Caki2 (cell line): ENCODE data around the gene PDE10A. TPM values are rescaled to one million over a fixed set of nuclear protein-coding genes. Genes with fewer than 3 reads are reported as not detected.
A peak's percentile ranks its signal among the peaks of the same experiment; 100 is the strongest.
"Not testable (repeated sequence)": the region's sequence is repeated elsewhere in the genome, so short reads cannot be mapped to it uniquely, and the experiment has no call there.

ENCODE experiments used
- DNase-seq: peaks from one replicate; pipeline ENCODE4 v3.0.0-alpha.2; 2015; ENCODE audit warnings: low read depth
- in situ Hi-C: cut with HindIII; loops from 2 replicates; pipeline ENCODE4 v1.10.0; 2016; ENCODE audit warnings: low sequenced_read_pairs, low pct_unique_long_range_greater_than_20kb, mixed read lengths
- total RNA-seq: library from RNA; depleted of rRNA; stranded (reverse); fragments of >200 nt; shearing (Covaris generic); gene quantifications from 2 replicates; pipeline ENCODE4 v1.2.3, GENCODE V29; 2014; ENCODE audit warnings: low replicate concordance

Gene PDE10A
- total RNA-seq, 1 experiment from 2014 or later = 4.6 TPM

- DNase-seq = no peak
- in situ Hi-C loops = no loop called here
These were observed 182.1 kb downstream of the PDE10A start for GRCh38 chr6:165480916-165481315.

GRCh38 chr6:165478581-165478980, 184.5 kb downstream of the PDE10A start:
- in situ Hi-C loops = no loop called here
- DNase-seq = no peak

DNA sequence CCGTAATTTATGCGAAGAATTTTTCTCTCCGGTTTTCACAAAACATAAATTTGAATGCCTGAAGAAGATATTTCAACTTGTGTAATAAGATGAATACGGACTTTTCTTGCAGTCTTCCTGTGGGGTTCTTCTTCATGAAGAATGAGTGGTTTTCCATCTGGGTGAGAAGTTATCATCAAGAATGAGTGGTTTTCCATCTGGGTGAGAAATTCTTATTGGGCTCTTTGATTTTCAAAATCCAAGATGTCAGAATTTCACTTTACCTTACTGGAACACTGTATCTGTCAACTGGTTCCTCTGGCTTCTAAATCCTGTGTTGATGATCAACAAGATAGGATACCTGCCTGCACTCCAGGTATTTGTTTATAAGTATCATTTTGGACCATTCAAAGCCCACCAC, 193.6 kb downstream of the PDE10A start:
- in situ Hi-C loops = no loop called here
- DNase-seq = no peak

DNA sequence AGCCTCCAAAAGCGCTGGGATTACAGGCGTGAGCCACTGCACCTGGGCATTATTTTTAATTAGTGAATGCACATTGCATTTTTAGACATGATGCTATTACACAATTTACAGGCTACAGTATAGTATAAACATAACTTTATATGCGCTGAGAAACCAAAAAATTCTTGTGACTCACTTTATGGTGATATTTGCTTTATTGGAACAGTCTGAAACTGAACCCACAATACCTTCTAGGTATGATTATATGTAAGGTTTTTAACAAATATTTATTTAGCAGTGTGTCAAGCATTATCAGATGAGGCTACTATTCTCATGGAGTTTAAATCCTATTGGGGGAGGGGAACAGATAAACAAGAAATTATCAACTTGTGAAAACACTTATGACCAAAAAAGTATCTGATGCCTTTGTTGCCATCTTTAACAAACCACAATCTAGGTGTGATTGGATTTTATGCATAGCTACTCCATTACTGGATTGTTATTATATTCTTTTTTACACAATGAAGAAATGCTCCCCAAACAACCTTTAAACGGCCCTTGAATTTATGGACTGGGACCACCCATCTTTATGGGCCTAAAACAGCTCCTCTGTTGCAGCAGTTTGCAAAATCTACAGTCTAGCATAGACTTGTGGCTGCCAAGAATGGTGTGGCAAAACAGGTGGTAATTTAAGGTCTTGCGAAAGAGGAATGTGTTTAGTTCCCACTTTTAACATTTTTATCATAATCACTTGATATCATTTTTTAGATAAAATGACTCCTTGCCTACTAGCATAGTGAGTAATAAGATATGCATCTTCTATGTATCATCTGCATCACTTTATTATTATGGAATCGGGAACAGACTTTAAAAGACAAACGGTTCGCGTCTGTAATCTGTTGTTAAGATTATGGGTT, 194.5 kb downstream of the PDE10A start:
- in situ Hi-C loops = no loop called here
- no peak for DNase-seq

DNA sequence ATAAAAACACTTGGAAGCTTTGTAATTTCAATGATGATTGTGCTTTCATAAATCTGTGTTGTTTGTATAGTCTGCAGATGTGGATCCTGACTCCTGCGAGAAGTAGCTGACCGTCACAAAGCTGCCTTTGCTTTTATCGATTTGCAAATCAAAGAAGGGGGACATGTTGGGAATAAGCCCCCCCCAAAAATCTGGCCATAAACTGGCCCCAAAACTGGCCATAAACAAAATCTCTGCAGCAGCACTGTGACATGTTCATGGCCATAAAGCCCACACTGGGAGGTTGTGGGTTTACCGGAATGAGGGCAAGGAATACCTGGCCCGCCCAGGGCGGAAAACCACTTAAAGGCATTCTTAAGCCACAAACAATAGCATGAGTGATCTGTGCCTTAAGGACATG, 199.5 kb downstream of the PDE10A start:
- DNase-seq, in situ Hi-C loops: not testable (repeated sequence)

GRCh38 chr6:165459605-165460301, 203.3 kb downstream of the PDE10A start:
- DNase-seq, in situ Hi-C loops: not testable (repeated sequence)

GRCh38 chr6:165458134-165458533, 204.9 kb downstream of the PDE10A start:
- no peak for DNase-seq
- in situ Hi-C loops = no loop called here

DNA sequence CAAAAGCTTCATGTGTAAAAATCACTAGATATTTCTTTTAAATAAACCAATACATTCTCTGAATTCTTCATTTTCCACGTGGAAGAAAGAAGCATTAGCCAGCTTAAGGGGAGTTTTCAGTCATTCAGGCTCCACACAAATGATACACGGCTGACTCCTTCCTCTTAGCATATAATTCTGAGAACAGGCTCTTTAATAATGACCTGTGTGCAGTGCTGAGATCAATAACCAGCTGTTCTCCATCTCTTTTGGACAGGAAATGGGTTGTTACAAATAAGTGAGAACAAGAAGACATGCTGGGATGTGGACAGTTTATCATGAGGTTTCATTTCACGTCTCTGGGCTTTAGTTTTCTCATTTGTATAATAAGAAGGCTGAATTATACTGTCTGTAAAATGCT, 206.8 kb downstream of the PDE10A start:
- in situ Hi-C loops = no loop called here
- no peak for DNase-seq

DNA sequence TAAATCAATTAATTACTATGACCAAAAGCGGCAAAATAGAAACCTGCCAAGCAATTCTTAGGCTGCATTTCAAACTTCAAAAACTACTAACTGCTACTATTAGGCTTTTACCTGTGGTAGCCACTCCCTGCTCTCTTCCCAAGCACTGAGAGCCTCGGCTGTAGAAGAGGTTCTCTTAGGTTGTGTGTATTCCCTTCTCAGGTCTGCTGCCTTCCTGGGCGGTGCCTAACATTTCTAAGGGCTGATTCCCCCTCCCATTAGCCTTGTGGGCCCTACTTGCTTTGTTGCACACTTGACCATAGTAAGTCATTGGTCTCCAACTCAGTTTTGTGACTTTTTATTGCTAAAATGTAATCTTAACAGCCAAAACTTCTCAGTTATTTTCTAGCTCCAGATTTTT, 207.6 kb downstream of the PDE10A start:
- in situ Hi-C loops = no loop called here
- DNase-seq = no peak

DNA sequence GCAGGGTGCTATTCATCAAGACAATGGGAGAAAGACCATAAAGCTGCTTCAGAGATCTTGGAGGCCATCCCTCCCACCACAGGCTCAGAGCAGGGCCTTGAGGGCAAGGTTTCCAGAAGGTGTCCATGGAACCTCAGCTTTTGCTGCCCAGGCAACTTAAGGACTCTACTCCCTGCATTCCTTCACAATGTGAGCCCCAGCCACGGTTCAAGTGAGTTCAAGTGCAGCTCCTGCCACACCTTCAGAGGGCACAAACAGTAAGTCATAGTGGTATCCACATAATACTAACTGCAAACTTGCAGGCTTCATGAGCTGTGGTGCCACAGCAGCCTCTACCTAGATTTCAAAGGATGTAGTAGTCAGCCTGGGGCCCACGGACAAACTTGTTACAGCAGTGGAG, 209.6 kb downstream of the PDE10A start:
- in situ Hi-C loops = no loop called here
- DNase-seq = no peak

DNA sequence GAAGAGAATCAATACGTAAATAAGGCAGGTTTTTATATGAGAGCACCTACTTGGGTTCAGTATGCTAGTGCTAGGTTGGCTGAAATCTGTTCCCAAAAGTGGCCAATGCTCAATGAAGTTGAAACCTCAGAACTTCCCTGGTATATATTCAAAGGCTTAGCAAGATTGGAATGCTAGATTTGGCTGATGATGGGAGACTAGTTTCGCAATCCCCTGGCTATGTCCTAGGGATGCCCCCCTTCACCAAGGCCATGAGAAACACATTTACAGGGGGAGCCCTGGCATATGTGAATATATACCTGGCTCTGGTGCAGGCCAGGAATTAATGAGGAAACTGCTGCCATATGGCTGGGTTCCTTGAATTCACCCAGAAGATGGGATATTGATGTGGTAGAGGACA, 211.2 kb downstream of the PDE10A start:
- in situ Hi-C loops = no loop called here
- DNase-seq = no peak

DNA sequence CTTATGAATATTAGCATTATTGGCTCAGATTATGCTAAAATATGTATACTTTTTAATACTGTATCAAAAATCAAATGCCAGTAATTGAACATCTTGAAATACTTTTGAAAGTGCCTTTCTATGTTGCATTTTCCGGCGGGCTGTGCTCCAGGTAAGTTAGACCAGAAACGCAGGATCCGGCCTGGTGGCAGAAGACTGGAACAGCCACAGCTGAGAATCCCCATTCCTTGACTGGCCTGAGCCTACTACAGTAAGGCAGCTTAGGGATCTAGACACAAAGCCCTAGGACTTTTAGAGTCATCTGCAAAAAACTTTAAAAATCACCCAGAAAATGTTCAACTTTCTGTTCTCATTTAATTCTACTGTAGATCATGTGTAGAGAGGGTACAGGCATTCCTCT, 214.8 kb downstream of the PDE10A start:
- DNase-seq = no peak
- in situ Hi-C loops = no loop called here

DNA sequence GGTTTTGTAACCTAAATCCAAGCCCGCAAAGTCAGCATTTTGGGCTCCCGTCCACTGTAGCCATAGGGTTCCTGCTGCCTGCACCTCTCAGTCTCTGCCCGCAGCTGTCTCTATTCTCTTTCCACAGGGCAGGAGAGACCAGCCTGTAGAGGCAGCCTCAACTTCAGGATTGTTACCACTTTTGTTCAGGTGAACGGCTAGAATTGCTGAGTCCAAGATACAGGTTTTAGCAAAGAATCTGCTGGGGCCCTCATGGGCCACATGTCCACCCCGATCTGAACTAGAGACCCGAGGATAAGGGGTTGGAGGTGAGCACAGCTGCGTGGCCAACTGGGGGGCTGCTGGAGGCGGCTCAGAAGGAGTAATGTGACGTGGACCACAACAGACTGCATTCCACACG, 215.9 kb downstream of the PDE10A start:
- no peak for DNase-seq
- in situ Hi-C loops = no loop called here

- no peak for DNase-seq
- in situ Hi-C loops = no loop called here
These were observed 216.7 kb downstream of the PDE10A start for GRCh38 chr6:165446331-165446730.

DNA sequence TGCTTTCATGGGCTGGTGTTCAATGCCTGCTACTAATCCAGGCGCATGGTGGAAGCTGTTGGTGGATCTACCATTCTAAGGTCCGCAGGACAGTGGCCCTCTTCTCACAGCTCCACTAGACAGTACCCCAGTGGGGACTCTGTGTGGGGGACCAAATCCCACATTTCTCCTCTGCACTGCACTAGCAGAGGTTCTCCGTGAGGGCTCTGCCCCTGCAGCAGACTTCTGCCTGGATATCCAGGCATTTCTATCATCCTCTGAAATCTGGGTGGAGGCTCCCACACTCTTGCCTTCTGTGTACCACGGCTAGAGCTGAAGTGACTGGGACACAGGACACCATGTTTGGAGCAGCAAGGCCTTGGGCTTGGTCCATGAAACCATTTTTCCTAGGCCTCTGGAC, 219.6 kb downstream of the PDE10A start:
- in situ Hi-C loops = no loop called here
- DNase-seq = no peak

- in situ Hi-C loops = no loop called here
- no peak for DNase-seq
These were observed 221.9 kb downstream of the PDE10A start for GRCh38 chr6:165441181-165441580.

- in situ Hi-C loops = no loop called here
- DNase-seq = peak; percentile 35
These were observed 223.0 kb downstream of the PDE10A start for GRCh38 chr6:165439928-165440554.

DNA sequence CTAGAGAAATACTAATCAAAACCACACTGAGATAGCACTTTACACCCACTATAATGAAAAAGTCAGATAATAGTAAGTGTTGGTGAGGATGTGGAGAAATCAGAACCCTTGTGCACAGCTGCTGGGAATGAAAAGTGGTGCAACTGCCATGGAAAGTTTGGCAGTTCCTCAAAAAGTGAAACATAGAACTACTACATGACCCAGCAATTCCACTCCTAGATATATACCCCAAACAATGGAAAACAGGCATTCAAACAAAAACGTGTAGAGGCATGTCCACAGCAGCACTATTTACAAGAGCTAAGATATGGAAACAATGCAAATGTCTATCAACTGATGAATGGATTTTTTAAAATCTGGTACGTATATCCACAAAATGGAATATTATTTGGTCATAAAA, 236.1 kb downstream of the PDE10A start:
- DNase-seq = no peak
- in situ Hi-C loops = no loop called here

GRCh38 chr6:165422192-165422591, 240.8 kb downstream of the PDE10A start:
- in situ Hi-C loops = no loop called here
- DNase-seq = no peak
